Measurements from ENCODE around the gene TMEM131L.

- TF ChIP-seq CTCF (IDR thresholded peaks at IDR 0.05), result no peak
- peak in 1 of 3 donors; percentile 36 for TF ChIP-seq POLR2AphosphoS5 (IDR thresholded peaks at IDR 0.05)
- no peak for TF ChIP-seq POLR2A (IDR thresholded peaks at IDR 0.05)
- no peak for TF ChIP-seq EP300 (IDR thresholded peaks at IDR 0.05)
Observed at GRCh38 chr4:153486281-153487151, 20.4 kb downstream of the TMEM131L start.
